Liver (tissue), 9 donors: Measurements from ENCODE around the gene BLM. TPM values are rescaled to one million over a fixed set of nuclear protein-coding genes. Genes with fewer than 3 reads are reported as not detected.

Experiments
- DNase-seq: peaks from one replicate; pipeline ENCODE4 v3.0.0-alpha.2; 2017; ENCODE audit warnings: low spot score
- H3K27ac ChIP-seq, 2 donors: one replicate each; pipeline ENCODE4 v1.7.0; 2013; ENCODE audit warnings: inconsistent platforms in 2 of 2, low read length in 2 of 2, control low read depth in 1 of 2, low read depth in 1 of 2, mild to moderate bottlenecking in 1 of 2
- H3K27me3 ChIP-seq, 4 donors: one replicate each; pipeline versions ENCODE4 v1.6.1 to v1.7.0; 2013; ENCODE audit warnings: low read length in 3 of 4, inconsistent platforms in 1 of 4, mild to moderate bottlenecking in 1 of 4, moderate library complexity in 1 of 4; ENCODE audit not compliant: control insufficient read depth in 4 of 4, insufficient read depth in 4 of 4
- H3K36me3 ChIP-seq, 4 donors: one replicate each; pipeline versions ENCODE4 v1.6.1 to v1.7.0; 2013; ENCODE audit warnings: low read length in 3 of 4, mild to moderate bottlenecking in 3 of 4, low read depth in 1 of 4, moderate library complexity in 1 of 4; ENCODE audit not compliant: control insufficient read depth in 4 of 4, insufficient read depth in 3 of 4
- H3K4me1 ChIP-seq, 4 donors: one replicate each; pipeline versions ENCODE4 v1.6.1 to v1.7.0; 2013; ENCODE audit warnings: low read length in 3 of 4, mild to moderate bottlenecking in 3 of 4, moderate library complexity in 1 of 4; ENCODE audit not compliant: control insufficient read depth in 4 of 4, insufficient read depth in 4 of 4
- H3K4me3 ChIP-seq, 3 donors: one replicate each; pipeline versions ENCODE4 v1.6.1 to v1.7.0; 2013; ENCODE audit warnings: low read length in 3 of 3, control low read depth in 1 of 3, low read depth in 1 of 3, mild to moderate bottlenecking in 1 of 3
- H3K9ac ChIP-seq, 2 donors: one replicate each; pipeline ENCODE4 v1.7.0; 2013; ENCODE audit warnings: low read length in 2 of 2, mild to moderate bottlenecking in 2 of 2, moderate library complexity in 2 of 2, control low read depth in 1 of 2, low read depth in 1 of 2
- H3K9me3 ChIP-seq, 4 donors: one replicate each; pipeline versions ENCODE4 v1.6.1 to v1.7.0; 2013; ENCODE audit warnings: low read length in 3 of 4; ENCODE audit not compliant: control insufficient read depth in 4 of 4
- FOXA1 ChIP-seq: IDR thresholded peaks from 2 replicates; pipeline ENCODE4 v1.6.1; 2016; ENCODE audit warnings: antibody characterized with exemption
- FOXA2 ChIP-seq: IDR thresholded peaks from 2 replicates; pipeline ENCODE4 v1.6.1; 2016; ENCODE audit warnings: antibody characterized with exemption
- GABPA ChIP-seq, 2 donors: IDR thresholded peaks in 1 of 2; conservative IDR thresholded peaks in 1 of 2; 2 replicates each; pipeline ENCODE4 v1.6.1; 2016; ENCODE audit warnings: antibody characterized with exemption in 2 of 2, mild to moderate bottlenecking in 1 of 2, moderate library complexity in 1 of 2
- HNF4A ChIP-seq, 2 donors: conservative IDR thresholded peaks; 2 replicates each; pipeline ENCODE4 v1.6.1; 2016; ENCODE audit warnings: antibody characterized with exemption in 2 of 2, mild to moderate bottlenecking in 2 of 2
- JUND ChIP-seq, 2 donors: IDR thresholded peaks; 2 replicates each; pipeline ENCODE4 v1.6.1; 2016; ENCODE audit warnings: antibody characterized with exemption in 2 of 2
- MAX ChIP-seq: IDR thresholded peaks from 2 replicates; pipeline ENCODE4 v1.6.1; 2016; ENCODE audit warnings: antibody characterized with exemption
- NR2F2 ChIP-seq: IDR thresholded peaks from 2 replicates; pipeline ENCODE4 v1.6.1; 2016; ENCODE audit warnings: antibody characterized with exemption
- RAD21 ChIP-seq, 2 donors: IDR thresholded peaks; 2 replicates each; pipeline ENCODE4 v1.6.1; 2016; ENCODE audit warnings: antibody characterized with exemption in 2 of 2, mild to moderate bottlenecking in 2 of 2
- REST ChIP-seq: IDR thresholded peaks from 2 replicates; pipeline ENCODE4 v1.6.1; 2016; ENCODE audit warnings: antibody characterized with exemption, mild to moderate bottlenecking
- RXRA ChIP-seq, 2 donors: IDR thresholded peaks; 2 replicates each; pipeline ENCODE4 v1.6.1; 2017 to 2018; ENCODE audit warnings: antibody characterized with exemption in 2 of 2, mild to moderate bottlenecking in 1 of 2
- SP1 ChIP-seq: IDR thresholded peaks from 2 replicates; pipeline ENCODE4 v1.6.1; 2018; ENCODE audit warnings: antibody characterized with exemption, mild to moderate bottlenecking
- TAF1 ChIP-seq: conservative IDR thresholded peaks from 2 replicates; pipeline ENCODE4 v1.6.1; 2016; ENCODE audit warnings: antibody characterized with exemption, mild to moderate bottlenecking
- YY1 ChIP-seq: IDR thresholded peaks from 2 replicates; pipeline ENCODE4 v1.6.1; 2016; ENCODE audit warnings: antibody characterized with exemption, mild to moderate bottlenecking
- ZBTB33 ChIP-seq: IDR thresholded peaks from 2 replicates; pipeline ENCODE4 v1.6.1; 2016; ENCODE audit warnings: antibody characterized with exemption
- WGBS: extraction: QIAGEN DNeasy Blood & Tissue Kit; methylation state at CpG from one replicate; pipeline ENCODE4 v1.1.7; 2013; 5-methylcytosine and 5-hydroxymethylcytosine counted together
- polyA plus RNA-seq, 2 donors: library from polyadenylated mRNA; stranded (reverse) in 1 of 2; unstranded in 1 of 2; fragments of 200-250 nt in 1 of 2; fragments of >200 nt in 1 of 2; fragmentation: Nextera tagmentation in 1 of 2; extraction: Ambion mirVana in 1 of 2; gene quantifications; one replicate each; pipeline versions ENCODE4 v1.2.1 to v1.2.3, GENCODE V29; 2013 to 2015
- total RNA-seq, 2 donors: library from RNA; depleted of rRNA; stranded (reverse); fragments of >200 nt; gene quantifications; one replicate each; pipeline ENCODE4 v1.2.3, GENCODE V29; 2014
- donor health status: healthy.
- donor health status: healthy.
- donor health status: healthy.
- donor health status: healthy.
- donor health status: healthy.

BLM gene
- total and polyA plus RNA-seq, 4 donors, result 0.33 to 15.1 (median 0.41) TPM

GRCh38 chr15:90810354-90810753 is 93.2 kb downstream of the BLM start:
- no peak for TF ChIP-seq REST
- TF ChIP-seq FOXA1, result no peak
- no peak for TF ChIP-seq RXRA (IDR thresholded peaks at IDR 0.05)
- TF ChIP-seq FOXA2, result no peak
- TF ChIP-seq MAX, result no peak
- TF ChIP-seq GABPA (IDR thresholded peaks at IDR 0.05 in 1 of 2, conservative IDR thresholded peaks at IDR 0.05 in 1 of 2), result no peak
- no peak for TF ChIP-seq HNF4A (conservative IDR thresholded peaks at IDR 0.05)
- TF ChIP-seq NR2F2, result no peak
- TF ChIP-seq ZBTB33, result no peak
- H3K4me1 ChIP-seq, result no peaks in the 10 kb centered on the region
- no peaks in the 10 kb centered on the region for H3K9me3 ChIP-seq
- H3K27me3 ChIP-seq, result no peaks in the 10 kb centered on the region
- H3K36me3 ChIP-seq, result no peaks in the 10 kb centered on the region
- no peak overlapping the region for H3K4me3 ChIP-seq
- DNase-seq, result no peak
- 83% methylated on average over 4 of the region's 4 CpGs for WGBS
- H3K27ac ChIP-seq, result no peak overlapping the region
- H3K9ac ChIP-seq, result no peak overlapping the region

- no peak overlapping the region for H3K4me3 ChIP-seq
- no peaks in the 10 kb centered on the region for H3K4me1 ChIP-seq
- no peaks in the 10 kb centered on the region for H3K9me3 ChIP-seq
- no peak overlapping the region for H3K9ac ChIP-seq
- no peaks in the 10 kb centered on the region for H3K36me3 ChIP-seq
- H3K27me3 ChIP-seq, result no peaks in the 10 kb centered on the region
- no peak for TF ChIP-seq FOXA2
- no peak for TF ChIP-seq REST
- no peak for TF ChIP-seq JUND (IDR thresholded peaks at IDR 0.05)
- no peak for TF ChIP-seq SP1
- no peak for TF ChIP-seq NR2F2
- TF ChIP-seq FOXA1, result no peak
- no peak for TF ChIP-seq RXRA (IDR thresholded peaks at IDR 0.05)
- no peak for TF ChIP-seq YY1
- TF ChIP-seq TAF1, result no peak
- TF ChIP-seq GABPA (IDR thresholded peaks at IDR 0.05 in 1 of 2, conservative IDR thresholded peaks at IDR 0.05 in 1 of 2), result no peak
- no peak for TF ChIP-seq RAD21 (IDR thresholded peaks at IDR 0.05)
- H3K27ac ChIP-seq, result no peak overlapping the region
- WGBS, result 88% methylated on average over 10 of the region's 10 CpGs
- DNase-seq, result no peak
Observed at GRCh38 chr15:90812171-90812957, 95.2 kb downstream of the BLM start.
